Transverse colon (tissue), 4 donors: ENCODE data around the gene CEACAM19. TPM values are rescaled to one million over a fixed set of nuclear protein-coding genes. Genes with fewer than 3 reads are reported as not detected.

ENCODE experiments used
- DNase-seq: peaks from one replicate; pipeline ENCODE4 v3.0.0-alpha.2; 2019
- H3K27ac ChIP-seq, 4 donors: fragments of 200-600 bp; sonication (generic); 2 replicates each; pipeline ENCODE4 v1.5.1; 2016 to 2018; ENCODE audit warnings: inconsistent platforms in 4 of 4
- H3K27me3 ChIP-seq: fragments of 200-600 bp; sonication (generic); 2 replicates; pipeline ENCODE4 v1.5.1; 2017; ENCODE audit warnings: inconsistent platforms
- H3K36me3 ChIP-seq, 4 donors: fragments of 200-600 bp; sonication (generic); 2 replicates each; pipeline ENCODE4 v1.5.1; 2017 to 2019; ENCODE audit warnings: inconsistent platforms in 4 of 4
- H3K4me1 ChIP-seq, 4 donors: fragments of 200-600 bp; sonication (generic); 2 replicates each; pipeline ENCODE4 v1.5.1; 2017 to 2020; ENCODE audit warnings: inconsistent platforms in 4 of 4
- H3K4me3 ChIP-seq, 4 donors: fragments of 200-600 bp; sonication (generic); 1 replicate in 1 of 4; 2 replicates in 3 of 4; pipeline versions ENCODE4 v1.5.1 to v1.6.1; 2017 to 2019; ENCODE audit warnings: inconsistent platforms in 4 of 4
- H3K9me3 ChIP-seq, 2 donors: fragments of 200-600 bp; sonication (generic); 2 replicates each; pipeline ENCODE4 v1.5.1; 2017 to 2019; ENCODE audit warnings: inconsistent platforms in 2 of 2
- EP300 ChIP-seq: sonication (generic); formaldehyde crosslinking; IDR thresholded peaks from one replicate; pipeline ENCODE4 v1.6.1; 2017; ENCODE audit warnings: antibody characterized with exemption, low read depth
- POLR2A ChIP-seq: fragments of 450-650 bp; IDR thresholded peaks from one replicate; pipeline ENCODE4 v1.6.1; 2016; ENCODE audit warnings: antibody characterized with exemption, mild to moderate bottlenecking, moderate library complexity
- POLR2AphosphoS5 ChIP-seq, 3 donors: sonication (generic); formaldehyde crosslinking; IDR thresholded peaks; one replicate each; pipeline ENCODE4 v1.6.1; 2016; ENCODE audit warnings: antibody characterized with exemption in 3 of 3
- WGBS, 2 donors: methylation state at CpG; one replicate each; pipeline ENCODE4 v1.1.5; 2018; ENCODE audit warnings: low coverage in 1 of 2; 5-methylcytosine and 5-hydroxymethylcytosine counted together
- in situ Hi-C, 4 donors: fragments of 200-750 bp; cut with MboI; loops; one replicate each; pipeline versions ENCODE4 v1.15.0 to v1.15.1; 2017; ENCODE audit warnings: low sequenced_read_pairs in 3 of 4, low pct_ligation_motif_present in 1 of 4, low pct_unique_long_range_greater_than_20kb in 1 of 4
- intact Hi-C: fragments of 100-400 bp; cut with DNase I; formaldehyde crosslinking; loops from one replicate; pipeline ENCODE4 v1.15.1; 2023; ENCODE audit warnings: low total_unique reads
- total RNA-seq, 4 donors: library from RNA; depleted of rRNA; stranded (reverse); fragments of >200 nt; gene quantifications; one replicate each; pipeline ENCODE4 v1.1.0, GENCODE V29; 2016
- TF ChIP-seq, protein P1 (sequence below), 5 experiments: fragments of 200-600 bp in 3 of 5; fragments of 450-650 bp in 2 of 5; sonication (generic) in 3 of 5; IDR thresholded peaks; 1 replicate in 2 of 5; 2 replicates in 3 of 5; pipeline ENCODE4 v1.5.1; 2016 to 2017; ENCODE audit warnings: antibody characterized with exemption in 5 of 5, inconsistent platforms in 3 of 5, mild to moderate bottlenecking in 2 of 5, moderate library complexity in 1 of 5

Gene CEACAM19
- total RNA-seq, 4 donors from 2014 or later, result 3.8 to 19.1 (median 9.9) TPM

DNA sequence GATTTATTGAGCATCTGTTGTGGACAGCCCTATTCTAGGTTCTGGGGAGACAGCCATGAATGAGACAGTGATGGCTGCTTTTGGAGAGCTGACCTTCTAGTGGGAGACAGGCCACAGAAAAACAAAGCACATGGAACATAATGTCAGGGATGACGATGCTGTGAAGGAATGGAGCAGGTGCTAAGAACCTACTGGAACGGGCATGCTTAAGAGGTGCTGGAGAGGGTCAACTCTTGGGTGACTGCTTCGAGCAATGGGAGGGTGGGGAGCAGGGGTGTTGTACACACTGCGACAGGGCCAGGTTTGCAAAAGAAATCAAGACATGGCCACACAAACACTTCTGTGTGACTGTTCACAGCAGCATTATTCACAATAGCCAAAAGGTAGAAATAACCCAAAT lies 15.6 kb downstream of the CEACAM19 start:
- no peak overlapping the region for H3K27ac ChIP-seq
- in situ Hi-C loops (no loop called here), intact Hi-C loops (no loop called here)
- DNase-seq, result no peak
- TF ChIP-seq, protein P1, sequence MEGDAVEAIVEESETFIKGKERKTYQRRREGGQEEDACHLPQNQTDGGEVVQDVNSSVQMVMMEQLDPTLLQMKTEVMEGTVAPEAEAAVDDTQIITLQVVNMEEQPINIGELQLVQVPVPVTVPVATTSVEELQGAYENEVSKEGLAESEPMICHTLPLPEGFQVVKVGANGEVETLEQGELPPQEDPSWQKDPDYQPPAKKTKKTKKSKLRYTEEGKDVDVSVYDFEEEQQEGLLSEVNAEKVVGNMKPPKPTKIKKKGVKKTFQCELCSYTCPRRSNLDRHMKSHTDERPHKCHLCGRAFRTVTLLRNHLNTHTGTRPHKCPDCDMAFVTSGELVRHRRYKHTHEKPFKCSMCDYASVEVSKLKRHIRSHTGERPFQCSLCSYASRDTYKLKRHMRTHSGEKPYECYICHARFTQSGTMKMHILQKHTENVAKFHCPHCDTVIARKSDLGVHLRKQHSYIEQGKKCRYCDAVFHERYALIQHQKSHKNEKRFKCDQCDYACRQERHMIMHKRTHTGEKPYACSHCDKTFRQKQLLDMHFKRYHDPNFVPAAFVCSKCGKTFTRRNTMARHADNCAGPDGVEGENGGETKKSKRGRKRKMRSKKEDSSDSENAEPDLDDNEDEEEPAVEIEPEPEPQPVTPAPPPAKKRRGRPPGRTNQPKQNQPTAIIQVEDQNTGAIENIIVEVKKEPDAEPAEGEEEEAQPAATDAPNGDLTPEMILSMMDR (IDR thresholded peaks at IDR 0.05), result no peak
- TF ChIP-seq EP300 (no peak), POLR2AphosphoS5 (IDR thresholded peaks at IDR 0.05) (no peak), POLR2A (no peak)
- no peaks in the 10 kb centered on the region for H3K9me3 ChIP-seq
- no peaks in the 10 kb centered on the region for H3K36me3 ChIP-seq
- WGBS, 2 donors, result 51 to 81% methylated on average over 2 to 4 of the region's 4 CpGs
- no peak overlapping the region for H3K4me3 ChIP-seq
- no peaks in the 10 kb centered on the region for H3K27me3 ChIP-seq
- peaks cover 3 to 26% (median 17%) of the 10 kb centered on the region in 4 donors for H3K4me1 ChIP-seq

DNA sequence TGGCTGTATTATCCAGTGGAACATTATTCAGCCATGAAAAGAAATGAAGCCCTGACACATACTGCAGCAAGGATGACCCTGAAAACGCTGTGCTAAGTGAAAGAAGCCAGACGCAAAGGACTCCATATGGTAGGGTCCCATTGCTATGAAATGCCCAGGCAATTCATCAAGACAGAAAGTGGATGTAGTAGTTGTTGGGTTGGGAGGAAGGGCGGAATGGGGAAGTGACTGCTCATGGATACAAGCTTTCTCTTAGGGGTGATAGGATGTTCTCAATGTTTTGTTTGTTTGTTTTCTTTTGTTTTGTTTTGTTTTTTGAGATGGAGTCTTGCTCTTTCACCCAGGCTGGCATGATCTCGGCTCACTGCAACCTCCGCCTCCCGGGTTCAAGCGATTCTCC lies 16.6 kb downstream of the CEACAM19 start:
- in situ Hi-C loops (no loop called here), intact Hi-C loops (no loop called here)
- Histone ChIP-seq H3K27ac (no peak overlapping the region), H3K27me3 (no peaks in the 10 kb centered on the region), H3K4me3 (no peak overlapping the region), H3K9me3 (no peaks in the 10 kb centered on the region), H3K36me3 (no peaks in the 10 kb centered on the region), H3K4me1 (peaks cover 3 to 33% (median 25%) of the 10 kb centered on the region in 4 donors)
- 77 to 89% methylated on average over 7 of the region's 7 CpGs for WGBS, 2 donors
- TF ChIP-seq, protein P1 (IDR thresholded peaks at IDR 0.05), result no peak
- TF ChIP-seq POLR2A, result no peak
- no peak for DNase-seq

DNA sequence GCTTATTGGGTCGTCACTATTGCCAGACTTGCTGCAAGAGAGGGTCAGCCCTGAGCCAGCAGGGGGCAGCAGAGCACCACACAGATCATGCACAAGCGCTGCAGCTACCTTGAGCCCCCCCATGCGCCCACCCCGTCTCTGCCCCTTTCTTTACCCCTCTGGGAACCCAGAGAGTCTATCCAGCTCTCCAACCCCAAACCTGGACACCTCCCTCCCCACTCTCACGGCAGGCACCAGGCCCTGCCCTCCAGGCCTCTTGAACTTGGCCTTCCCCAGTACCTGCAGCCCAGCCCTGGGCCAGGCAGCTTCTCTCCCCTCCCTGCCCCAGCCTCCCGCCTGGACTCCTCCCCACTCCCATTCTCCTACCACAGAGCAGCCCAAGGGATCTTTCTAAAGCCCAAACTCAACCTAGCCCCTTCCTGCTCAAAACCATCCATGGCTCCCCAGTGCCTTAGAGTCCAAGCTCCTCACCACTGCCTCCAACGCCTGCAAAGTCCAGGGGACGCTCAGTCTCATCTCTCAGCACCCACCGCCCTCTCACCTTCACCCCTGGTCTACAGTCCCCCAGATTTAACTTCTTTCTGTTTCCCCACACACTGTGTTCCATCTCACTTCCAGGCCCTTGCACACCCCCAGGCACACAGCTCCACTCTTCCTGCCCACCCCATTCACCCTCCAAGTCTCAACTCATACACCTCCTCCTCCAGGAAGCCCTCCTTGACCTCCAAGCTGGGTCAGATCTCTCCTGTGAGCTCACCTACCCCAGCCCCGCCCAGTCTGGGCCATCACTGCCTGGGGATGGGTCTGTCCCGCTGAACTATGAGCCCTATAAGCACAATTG lies 18.2 kb downstream of the CEACAM19 start:
- Histone ChIP-seq H3K27ac (peak overlapping the region; percentile 34 to 69 (median 50)), H3K9me3 (no peaks in the 10 kb centered on the region), H3K36me3 (no peaks in the 10 kb centered on the region), H3K27me3 (no peaks in the 10 kb centered on the region), H3K4me3 (no peak overlapping the region), H3K4me1 (peaks cover 3 to 49% (median 36%) of the 10 kb centered on the region in 4 donors)
- TF ChIP-seq POLR2AphosphoS5 (IDR thresholded peaks at IDR 0.05), result no peak
- no peak for TF ChIP-seq POLR2A
- TF ChIP-seq, protein P1 (IDR thresholded peaks at IDR 0.05), result peak; percentile 89 to 96 (median 94)
- no peak for TF ChIP-seq EP300
- DNase-seq, result peak; percentile 85
- intact Hi-C loops, result loop anchor here (1.0 kb wide), 1 partner anchor 82 kb away; no protein-coding TSS in a partner anchor
- 41 to 75% methylated on average over 4 to 11 of the region's 11 CpGs for WGBS, 2 donors
- in situ Hi-C loops, result no loop called here

DNA sequence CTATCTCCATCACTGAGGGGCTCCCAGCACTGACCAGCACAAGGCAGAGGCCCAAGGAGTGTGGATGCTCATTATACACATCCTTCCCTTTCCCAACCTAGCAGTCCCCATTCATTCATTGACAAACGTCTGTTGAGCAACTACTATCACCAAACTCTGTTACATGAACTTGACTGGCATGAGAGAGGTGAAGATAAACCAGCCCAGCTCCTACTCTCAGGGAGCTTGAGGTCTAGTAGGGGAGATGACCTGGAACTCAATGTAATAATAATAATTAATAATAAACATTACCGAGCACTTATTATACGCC lies 18.8 kb downstream of the CEACAM19 start:
- 89 to 94% methylated on average over 3 of the region's 3 CpGs for WGBS, 2 donors
- Histone ChIP-seq H3K27ac (peak overlapping the region in 3 of 4 donors; percentile 34 to 69 (median 54)), H3K4me3 (no peak overlapping the region), H3K4me1 (peaks cover 3 to 47% (median 37%) of the 10 kb centered on the region in 4 donors), H3K9me3 (no peaks in the 10 kb centered on the region), H3K36me3 (no peaks in the 10 kb centered on the region), H3K27me3 (no peaks in the 10 kb centered on the region)
- DNase-seq, result no peak
- in situ Hi-C loops (no loop called here), intact Hi-C loops (no loop called here)
- TF ChIP-seq EP300 (no peak), POLR2AphosphoS5 (IDR thresholded peaks at IDR 0.05) (no peak)
- TF ChIP-seq, protein P1 (IDR thresholded peaks at IDR 0.05), result no peak
